ENCODE results near the gene ITM2C.
A peak's percentile ranks its signal among the peaks of the same experiment; 100 is the strongest.

ITM2C gene

GRCh38 chr2:230868947-230869913, 4.5 kb downstream of the ITM2C start:
- peaks cover 0 to 24% of the 10 kb centered on the region in 2 experiments; a peak in 1 of 3 replicates for H3K36me3 ChIP-seq (ENCODE audit: control insufficient read depth in 2 of 2, insufficient read depth in 1 of 2, low read length in 2 of 2)
- H3K9me3 ChIP-seq (ENCODE audit: control insufficient read depth, insufficient read depth, low read depth, low read length), result no peaks in the 10 kb centered on the region
- POLR2A ChIA-PET, result interaction anchor here (1.0 kb wide), 1 partner anchor 21 kb away, joined by 3 read pairs; no protein-coding TSS in a partner anchor
- TF ChIP-seq ZNF473 (tag by site-specific recombination; IDR thresholded peaks at IDR 0.05), result no peak
- TF ChIP-seq ZNF341 (tag by site-specific recombination; IDR thresholded peaks at IDR 0.05; ENCODE audit: low read depth), result peak; percentile 59
- no peak for TF ChIP-seq ZNF48 (tag by site-specific recombination; IDR thresholded peaks at IDR 0.05)
- TF ChIP-seq, protein P1, sequence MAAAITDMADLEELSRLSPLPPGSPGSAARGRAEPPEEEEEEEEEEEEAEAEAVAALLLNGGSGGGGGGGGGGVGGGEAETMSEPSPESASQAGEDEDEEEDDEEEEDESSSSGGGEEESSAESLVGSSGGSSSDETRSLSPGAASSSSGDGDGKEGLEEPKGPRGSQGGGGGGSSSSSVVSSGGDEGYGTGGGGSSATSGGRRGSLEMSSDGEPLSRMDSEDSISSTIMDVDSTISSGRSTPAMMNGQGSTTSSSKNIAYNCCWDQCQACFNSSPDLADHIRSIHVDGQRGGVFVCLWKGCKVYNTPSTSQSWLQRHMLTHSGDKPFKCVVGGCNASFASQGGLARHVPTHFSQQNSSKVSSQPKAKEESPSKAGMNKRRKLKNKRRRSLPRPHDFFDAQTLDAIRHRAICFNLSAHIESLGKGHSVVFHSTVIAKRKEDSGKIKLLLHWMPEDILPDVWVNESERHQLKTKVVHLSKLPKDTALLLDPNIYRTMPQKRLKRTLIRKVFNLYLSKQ (tag by site-specific recombination; IDR thresholded peaks at IDR 0.05; ENCODE audit: borderline replicate concordance), result no peak
- TF ChIP-seq ZNF530 (tag by site-specific recombination; IDR thresholded peaks at IDR 0.05; ENCODE audit: low read depth), result no peak
- TF ChIP-seq ZBTB44 (tag by site-specific recombination; IDR thresholded peaks at IDR 0.05), result peak; percentile 33; the same call in 1 of the 2 replicates
- peak; percentile 53; the same call in 1 of the 2 replicates for TF ChIP-seq PRDM1 (tag by site-specific recombination; IDR thresholded peaks at IDR 0.05)
- TF ChIP-seq MEIS1 (CRISPR knock-in tag; IDR thresholded peaks at IDR 0.05; ENCODE audit: borderline replicate concordance), result no peak
- TF ChIP-seq GLIS1 (tag by site-specific recombination; IDR thresholded peaks at IDR 0.05), result peak; percentile 62
- TF ChIP-seq ZNF501 (tag by site-specific recombination; IDR thresholded peaks at IDR 0.05), result no peak
- no peak for TF ChIP-seq ZFP37 (tag by site-specific recombination; IDR thresholded peaks at IDR 0.05)
- TF ChIP-seq ZNF707 (tag by site-specific recombination; IDR thresholded peaks at IDR 0.05), result no peak
- TF ChIP-seq ZNF843 (tag by site-specific recombination; IDR thresholded peaks at IDR 0.05), result no peak
- TF ChIP-seq ZNF561 (tag by site-specific recombination; IDR thresholded peaks at IDR 0.05; ENCODE audit: borderline replicate concordance), result no peak
- H3K27ac ChIP-seq (ENCODE audit: extremely low read depth, low read depth, low read length), result no peak overlapping the region; the same call in 1 of the 2 replicates
- no peak overlapping the region for H3K4me3 ChIP-seq (ENCODE audit: low read depth, low read length)
- CTCF ChIA-PET, result interaction anchor here (0.6 to 1.5 kb wide), 4 partner anchors 15 to 174 kb away, joined by 3 to 6 read pairs (median 3); no protein-coding TSS in a partner anchor
- peaks cover 31% of the 10 kb centered on the region for H3K4me1 ChIP-seq (ENCODE audit: control insufficient read depth, insufficient read depth, low read length)

GRCh38 chr2:230869914-230870543, 5.3 kb downstream of the ITM2C start:
- POLR2A ChIA-PET, result no interaction called here
- Histone ChIP-seq H3K4me3 (ENCODE audit: low read depth, low read length) (no peak overlapping the region), H3K4me1 (ENCODE audit: control insufficient read depth, insufficient read depth, low read length) (peaks cover 31% of the 10 kb centered on the region), H3K27ac (ENCODE audit: extremely low read depth, low read depth, low read length) (no peak overlapping the region; the same call in 1 of the 2 replicates), H3K9me3 (ENCODE audit: control insufficient read depth, insufficient read depth, low read depth, low read length) (no peaks in the 10 kb centered on the region), H3K36me3 (ENCODE audit: control insufficient read depth in 2 of 2, insufficient read depth in 1 of 2, low read length in 2 of 2) (peaks cover 0 to 32% of the 10 kb centered on the region in 2 experiments; a peak in 1 of 3 replicates)
- no peak for TF ChIP-seq ZNF677 (tag by site-specific recombination; IDR thresholded peaks at IDR 0.05)
- no peak for TF ChIP-seq KLF10 (tag by site-specific recombination; IDR thresholded peaks at IDR 0.05)
- TF ChIP-seq ZNF335 (tag by site-specific recombination; conservative IDR thresholded peaks at IDR 0.05), result no peak
- no peak for TF ChIP-seq EGR2 (tag by site-specific recombination; IDR thresholded peaks at IDR 0.05; ENCODE audit: low read depth)
- no peak for TF ChIP-seq PBX3 (CRISPR knock-in tag; IDR thresholded peaks at IDR 0.05)
- no peak for TF ChIP-seq ZNF324 (tag by site-specific recombination; IDR thresholded peaks at IDR 0.05)
- TF ChIP-seq YY1 (tag by site-specific recombination; IDR thresholded peaks at IDR 0.05), result no peak
- TF ChIP-seq ZNF664 (tag by site-specific recombination; IDR thresholded peaks at IDR 0.05), result no peak
- TF ChIP-seq ZNF624 (tag by site-specific recombination; IDR thresholded peaks at IDR 0.05), result no peak
- no peak for TF ChIP-seq ZSCAN23 (tag by site-specific recombination; IDR thresholded peaks at IDR 0.05)
- TF ChIP-seq ZNF394 (tag by site-specific recombination; IDR thresholded peaks at IDR 0.05; ENCODE audit: borderline replicate concordance), result no peak
- no peak for TF ChIP-seq ZSCAN5A (tag by site-specific recombination; IDR thresholded peaks at IDR 0.05)
- TF ChIP-seq, protein P2, sequence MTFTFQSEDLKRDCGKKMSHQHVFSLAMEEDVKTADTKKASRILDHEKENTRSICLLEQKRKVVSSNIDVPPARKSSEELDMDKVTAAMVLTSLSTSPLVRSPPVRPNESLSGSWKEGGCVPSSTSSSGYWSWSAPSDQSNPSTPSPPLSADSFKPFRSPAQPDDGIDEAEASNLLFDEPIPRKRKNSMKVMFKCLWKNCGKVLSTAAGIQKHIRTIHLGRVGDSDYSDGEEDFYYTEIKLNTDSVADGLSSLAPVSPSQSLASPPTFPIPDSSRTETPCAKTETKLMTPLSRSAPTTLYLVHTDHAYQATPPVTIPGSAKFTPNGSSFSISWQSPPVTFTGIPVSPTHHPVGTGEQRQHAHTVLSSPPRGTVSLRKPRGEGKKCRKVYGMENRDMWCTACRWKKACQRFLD (tag by site-specific recombination; IDR thresholded peaks at IDR 0.05), result no peak
- CTCF ChIA-PET, result interaction anchor here (0.7 to 1.3 kb wide), 2 partner anchors 16 to 44 kb away, joined by 4 to 6 read pairs; no protein-coding TSS in a partner anchor

Measured in HEK293 (cell line).